IgD-negative memory B cell (primary cell): ENCODE data around the gene SPNS2. TPM values are rescaled to one million over a fixed set of nuclear protein-coding genes. Genes with fewer than 3 reads are reported as not detected.

Source experiments
- H3K27ac Mint-ChIP-seq, 3 donors: one replicate each; pipeline ENCODE4 v1.8.0; 2020 to 2022; ENCODE audit warnings: mild to moderate bottlenecking in 3 of 3, mixed read lengths in 3 of 3, moderate library complexity in 1 of 3
- H3K27me3 Mint-ChIP-seq: one replicate; pipeline ENCODE4 v1.8.0; 2021; ENCODE audit warnings: mixed read lengths
- H3K36me3 Mint-ChIP-seq: one replicate; pipeline ENCODE4 v1.8.0; 2020; ENCODE audit warnings: mild to moderate bottlenecking, mixed read lengths
- H3K4me1 Mint-ChIP-seq, 3 donors: one replicate each; pipeline ENCODE4 v1.8.0; 2020 to 2022; ENCODE audit warnings: mixed read lengths in 3 of 3, mild to moderate bottlenecking in 1 of 3
- H3K4me3 Mint-ChIP-seq, 4 donors: one replicate each; pipeline ENCODE4 v1.8.0; 2020 to 2022; ENCODE audit warnings: mild to moderate bottlenecking in 4 of 4, mixed read lengths in 4 of 4, moderate library complexity in 3 of 4
- H3K9me3 Mint-ChIP-seq, 3 donors: one replicate each; pipeline ENCODE4 v1.8.0; 2020 to 2021; ENCODE audit warnings: mixed read lengths in 3 of 3, mild to moderate bottlenecking in 1 of 3
- polyA plus RNA-seq: library from polyadenylated mRNA; unstranded; fragments of 300-500 nt; fragmentation: Illumina TruSeq; gene quantifications from one replicate; pipeline ENCODE4 v1.2.3, GENCODE V29; 2021

SPNS2 gene
- polyA plus RNA-seq, 1 donor from 2014 or later = not detected

GRCh38 chr17:4579678-4580077 lies 81.0 kb downstream of the SPNS2 start:
- peaks cover 2% of the 10 kb centered on the region for H3K36me3 Mint-ChIP-seq
- H3K27ac Mint-ChIP-seq = peak overlapping the region in 1 of 3 donors; percentile 33
- H3K4me3 Mint-ChIP-seq = no peak overlapping the region
- H3K4me1 Mint-ChIP-seq = peaks cover 0 to 3% (median 0%) of the 10 kb centered on the region in 3 donors
- H3K9me3 Mint-ChIP-seq = no peaks in the 10 kb centered on the region
- H3K27me3 Mint-ChIP-seq = peaks cover 17% of the 10 kb centered on the region

- Mint-ChIP-seq H3K36me3 (peaks cover 2% of the 10 kb centered on the region), H3K27me3 (peaks cover 20% of the 10 kb centered on the region), H3K9me3 (no peaks in the 10 kb centered on the region), H3K4me3 (peak overlapping the region in 1 of 4 donors; percentile 54), H3K27ac (no peak overlapping the region), H3K4me1 (peaks cover 0 to 3% (median 3%) of the 10 kb centered on the region in 3 donors)
Observed at GRCh38 chr17:4580291-4580690, 81.6 kb downstream of the SPNS2 start.

GRCh38 chr17:4582101-4582501 lies 83.4 kb downstream of the SPNS2 start:
- H3K36me3 Mint-ChIP-seq = peaks cover 2% of the 10 kb centered on the region
- peak overlapping the region in 1 of 4 donors; percentile 61 for H3K4me3 Mint-ChIP-seq
- peaks cover 25% of the 10 kb centered on the region for H3K27me3 Mint-ChIP-seq
- H3K9me3 Mint-ChIP-seq = no peaks in the 10 kb centered on the region
- H3K27ac Mint-ChIP-seq = no peak overlapping the region
- peaks cover 0 to 3% (median 3%) of the 10 kb centered on the region in 3 donors for H3K4me1 Mint-ChIP-seq

GRCh38 chr17:4582691-4583090 lies 84.0 kb downstream of the SPNS2 start:
- Mint-ChIP-seq H3K4me3 (peak overlapping the region in 1 of 4 donors; percentile 9), H3K9me3 (no peaks in the 10 kb centered on the region), H3K36me3 (peaks cover 2% of the 10 kb centered on the region), H3K27ac (no peak overlapping the region), H3K4me1 (peaks cover 0 to 3% (median 3%) of the 10 kb centered on the region in 3 donors), H3K27me3 (peaks cover 25% of the 10 kb centered on the region)

GRCh38 chr17:4583206-4583605 lies 84.5 kb downstream of the SPNS2 start:
- Mint-ChIP-seq H3K27ac (no peak overlapping the region), H3K9me3 (no peaks in the 10 kb centered on the region), H3K36me3 (peaks cover 2% of the 10 kb centered on the region), H3K4me3 (peak overlapping the region in 1 of 4 donors; percentile 38), H3K27me3 (peaks cover 25% of the 10 kb centered on the region), H3K4me1 (peaks cover 0 to 3% (median 3%) of the 10 kb centered on the region in 3 donors)

- peaks cover 2% of the 10 kb centered on the region for H3K36me3 Mint-ChIP-seq
- peak overlapping the region; percentile 7 to 91 (median 81) for H3K4me3 Mint-ChIP-seq
- H3K9me3 Mint-ChIP-seq = no peaks in the 10 kb centered on the region
- peak overlapping the region in 1 of 3 donors; percentile 80 for H3K27ac Mint-ChIP-seq
- H3K4me1 Mint-ChIP-seq = peaks cover 0 to 3% (median 3%) of the 10 kb centered on the region in 3 donors
- H3K27me3 Mint-ChIP-seq = peaks cover 25% of the 10 kb centered on the region
Observed at GRCh38 chr17:4583782-4584100, 85.1 kb downstream of the SPNS2 start.

GRCh38 chr17:4584101-4584916 lies 85.6 kb downstream of the SPNS2 start, which contains the start of gene SMTNL2:
Gene SMTNL2, plus strand, starts transcription at chr17:4584529. Its CDS starts 77 bp downstream, at chr17:4584606.
- H3K4me1 Mint-ChIP-seq = peaks cover 0 to 3% (median 3%) of the 10 kb centered on the region in 3 donors

GRCh38 chr17:4584917-4585637 lies 86.4 kb downstream of the SPNS2 start:
- Mint-ChIP-seq H3K27me3 (peaks cover 26% of the 10 kb centered on the region), H3K27ac (no peak overlapping the region), H3K9me3 (no peaks in the 10 kb centered on the region), H3K36me3 (peaks cover 2% of the 10 kb centered on the region), H3K4me1 (peaks cover 0 to 3% (median 3%) of the 10 kb centered on the region in 3 donors), H3K4me3 (peak overlapping the region in 2 of 4 donors; percentile 70 to 82)

More at GRCh38 chr17:4584101-4584916, 85.6 kb downstream of the SPNS2 start, which contains the start of gene SMTNL2:
- H3K9me3 Mint-ChIP-seq = no peaks in the 10 kb centered on the region
- peak within 1 kb of the TSS; percentile 7 to 91 (median 81) for H3K4me3 Mint-ChIP-seq
- H3K36me3 Mint-ChIP-seq = peaks cover 2% of the 10 kb centered on the region
- H3K27me3 Mint-ChIP-seq = peaks cover 25% of the 10 kb centered on the region
- peak within 1 kb of the TSS in 1 of 3 donors; percentile 80 for H3K27ac Mint-ChIP-seq

- Mint-ChIP-seq H3K9me3 (no peaks in the 10 kb centered on the region), H3K4me3 (no peak overlapping the region), H3K4me1 (peaks cover 0 to 3% (median 3%) of the 10 kb centered on the region in 3 donors), H3K27me3 (peaks cover 30% of the 10 kb centered on the region), H3K36me3 (peaks cover 2% of the 10 kb centered on the region), H3K27ac (no peak overlapping the region)
Observed at GRCh38 chr17:4585638-4585994, 86.9 kb downstream of the SPNS2 start.

GRCh38 chr17:4586043-4586442 lies 87.4 kb downstream of the SPNS2 start:
- Mint-ChIP-seq H3K4me3 (no peak overlapping the region), H3K36me3 (peaks cover 2% of the 10 kb centered on the region), H3K9me3 (no peaks in the 10 kb centered on the region), H3K27ac (no peak overlapping the region), H3K27me3 (peaks cover 30% of the 10 kb centered on the region), H3K4me1 (peaks cover 0 to 3% (median 3%) of the 10 kb centered on the region in 3 donors)

- no peak overlapping the region for H3K4me3 Mint-ChIP-seq
- peaks cover 30% of the 10 kb centered on the region for H3K27me3 Mint-ChIP-seq
- no peaks in the 10 kb centered on the region for H3K9me3 Mint-ChIP-seq
- H3K36me3 Mint-ChIP-seq = peaks cover 2% of the 10 kb centered on the region
- no peak overlapping the region for H3K27ac Mint-ChIP-seq
- peaks cover 0 to 3% (median 3%) of the 10 kb centered on the region in 3 donors for H3K4me1 Mint-ChIP-seq
Observed at GRCh38 chr17:4587195-4587594, 88.5 kb downstream of the SPNS2 start.

- peaks cover 31% of the 10 kb centered on the region for H3K27me3 Mint-ChIP-seq
- H3K27ac Mint-ChIP-seq = no peak overlapping the region
- H3K36me3 Mint-ChIP-seq = peaks cover 2% of the 10 kb centered on the region
- H3K4me3 Mint-ChIP-seq = no peak overlapping the region
- no peaks in the 10 kb centered on the region for H3K9me3 Mint-ChIP-seq
- H3K4me1 Mint-ChIP-seq = peaks cover 0 to 3% (median 3%) of the 10 kb centered on the region in 3 donors
Observed at GRCh38 chr17:4587803-4588202, 89.1 kb downstream of the SPNS2 start.

GRCh38 chr17:4588391-4588790 lies 89.7 kb downstream of the SPNS2 start:
- Mint-ChIP-seq H3K36me3 (peaks cover 2% of the 10 kb centered on the region), H3K4me3 (no peak overlapping the region), H3K27ac (no peak overlapping the region), H3K4me1 (peaks cover 0 to 3% (median 3%) of the 10 kb centered on the region in 3 donors), H3K27me3 (peaks cover 26% of the 10 kb centered on the region), H3K9me3 (no peaks in the 10 kb centered on the region)
